Stomach (tissue), 9 donors: ENCODE data around the gene ZNF385D. TPM values are rescaled to one million over a fixed set of nuclear protein-coding genes. Genes with fewer than 3 reads are reported as not detected.

ENCODE experiments used
- DNase-seq, 2 donors: peaks; one replicate each; pipeline versions ENCODE4 v3.0.0 to v3.0.0-alpha.2; 2013 to 2019
- H3K27ac ChIP-seq, 5 donors: fragments of 200-600 bp in 4 of 5; sonication (generic) in 4 of 5; one replicate each; pipeline ENCODE4 v1.5.1; 2013 to 2019; ENCODE audit warnings: mild to moderate bottlenecking in 1 of 5, moderate library complexity in 1 of 5
- H3K27me3 ChIP-seq, 3 donors: fragments of 200-600 bp; sonication (generic); one replicate each; pipeline ENCODE4 v1.5.1; 2017 to 2019; ENCODE audit warnings: mixed run types in 1 of 3
- H3K36me3 ChIP-seq, 4 donors: fragments of 200-600 bp; sonication (generic); 1 replicate in 3 of 4; 2 replicates in 1 of 4; pipeline ENCODE4 v1.5.1; 2016 to 2019
- H3K4me1 ChIP-seq, 4 donors: fragments of 200-600 bp; sonication (generic); one replicate each; pipeline ENCODE4 v1.5.1; 2016 to 2019
- H3K4me3 ChIP-seq, 4 donors: fragments of 200-600 bp; sonication (generic) in 3 of 4; one replicate each; pipeline ENCODE4 v1.5.1; 2016 to 2019; ENCODE audit warnings: mild to moderate bottlenecking in 1 of 4
- H3K9me3 ChIP-seq, 4 donors: fragments of 200-600 bp; sonication (generic); one replicate each; pipeline ENCODE4 v1.5.1; 2016 to 2019
- CTCF ChIP-seq, 7 experiments: fragments of 450-650 bp in 4 of 7; fragments of 200-600 bp in 3 of 7; sonication (generic) in 3 of 7; IDR thresholded peaks; one replicate each; pipeline ENCODE4 v1.5.1; 2016 to 2019; ENCODE audit warnings: antibody characterized with exemption in 7 of 7, control low read depth in 2 of 7, mild to moderate bottlenecking in 1 of 7
- EP300 ChIP-seq: sonication (generic); formaldehyde crosslinking; IDR thresholded peaks from one replicate; pipeline ENCODE4 v1.6.1; 2017; ENCODE audit warnings: antibody characterized with exemption
- POLR2A ChIP-seq, 4 donors: fragments of 450-650 bp; IDR thresholded peaks; one replicate each; pipeline ENCODE4 v1.6.1; 2016; ENCODE audit warnings: antibody characterized with exemption in 4 of 4, control low read depth in 2 of 4, mild to moderate bottlenecking in 1 of 4, moderate library complexity in 1 of 4
- POLR2AphosphoS5 ChIP-seq, 3 donors: sonication (generic); formaldehyde crosslinking; IDR thresholded peaks; one replicate each; pipeline ENCODE4 v1.6.1; 2016; ENCODE audit warnings: antibody characterized with exemption in 3 of 3
- WGBS, 5 donors: extraction: QIAGEN DNeasy Blood & Tissue Kit in 3 of 5; methylation state at CpG; one replicate each; pipeline versions ENCODE4 v1.1.5 to v1.1.7; 2013 to 2018; 5-methylcytosine and 5-hydroxymethylcytosine counted together
- intact Hi-C: fragments of 100-400 bp; cut with DNase I; formaldehyde crosslinking; loops from one replicate; pipeline ENCODE4 v1.15.1; 2023; ENCODE audit warnings: low total_unique reads
- polyA plus RNA-seq, 3 donors: library from polyadenylated mRNA; stranded (reverse); fragments of 200-250 nt; gene quantifications; one replicate each; pipeline ENCODE4 v1.2.3, GENCODE V29; 2013
- total RNA-seq, 5 donors: library from RNA; depleted of rRNA; stranded (reverse); fragments of >200 nt; gene quantifications; one replicate each; pipeline versions ENCODE4 v1.1.0 to v1.2.3, GENCODE V29; 2014 to 2016
- donor health status: healthy with polysubstance abuse.
- donor health status: Bipolar disorder and iron deficiency.
- donor health status: healthy.

Gene ZNF385D
- total and polyA plus RNA-seq, 8 donors = 0.31 to 7.2 (median 0.98) TPM; not detected in 2

GRCh38 chr3:21682206-21682605 is 68.8 kb downstream of the ZNF385D start:
- intact Hi-C loops = no loop called here
- Histone ChIP-seq H3K4me1 (peaks cover 4 to 19% (median 5%) of the 10 kb centered on the region in 4 donors), H3K27ac (no peak overlapping the region), H3K4me3 (no peak overlapping the region), H3K27me3 (no peaks in the 10 kb centered on the region), H3K9me3 (no peaks in the 10 kb centered on the region), H3K36me3 (no peaks in the 10 kb centered on the region)
- no peak for DNase-seq
- TF ChIP-seq POLR2AphosphoS5 (IDR thresholded peaks at IDR 0.05) (no peak), EP300 (no peak), POLR2A (IDR thresholded peaks at IDR 0.05) (no peak)

- no peaks in the 10 kb centered on the region for H3K9me3 ChIP-seq
- TF ChIP-seq POLR2A (IDR thresholded peaks at IDR 0.05) (no peak), CTCF (IDR thresholded peaks at IDR 0.05) (no peak), EP300 (no peak), POLR2AphosphoS5 (IDR thresholded peaks at IDR 0.05) (no peak)
- no peak for DNase-seq
- peaks cover 0 to 6% (median 3%) of the 10 kb centered on the region in 4 donors for H3K4me1 ChIP-seq
- H3K4me3 ChIP-seq = no peak overlapping the region
- H3K27me3 ChIP-seq = no peaks in the 10 kb centered on the region
- no peaks in the 10 kb centered on the region for H3K36me3 ChIP-seq
- H3K27ac ChIP-seq = no peak overlapping the region
- intact Hi-C loops = no loop called here
- 25 to 48% (median 36%) methylated on average over 3 of the region's 3 CpGs for WGBS, 5 donors
Measured at GRCh38 chr3:21673393-21673792, 77.6 kb downstream of the ZNF385D start.

- 33 to 84% (median 73%) methylated on average over 1 of the region's 1 CpG for WGBS, 5 donors
- TF ChIP-seq CTCF (IDR thresholded peaks at IDR 0.05) (no peak), POLR2AphosphoS5 (IDR thresholded peaks at IDR 0.05) (peak in 1 of 3 donors; percentile 12), POLR2A (IDR thresholded peaks at IDR 0.05) (no peak)
- Histone ChIP-seq H3K9me3 (no peaks in the 10 kb centered on the region), H3K4me3 (no peak overlapping the region), H3K27me3 (no peaks in the 10 kb centered on the region), H3K4me1 (peaks cover 0 to 6% (median 2%) of the 10 kb centered on the region in 4 donors), H3K27ac (no peak overlapping the region), H3K36me3 (no peaks in the 10 kb centered on the region)
- intact Hi-C loops = no loop called here
- DNase-seq = peak in 1 of 2 donors; percentile 21
Measured at GRCh38 chr3:21672303-21672702, 78.7 kb downstream of the ZNF385D start.

GRCh38 chr3:21670386-21670785 is 80.6 kb downstream of the ZNF385D start:
- Histone ChIP-seq H3K36me3 (no peaks in the 10 kb centered on the region), H3K27me3 (no peaks in the 10 kb centered on the region), H3K4me3 (no peak overlapping the region), H3K9me3 (no peaks in the 10 kb centered on the region), H3K4me1 (peaks cover 0 to 10% (median 2%) of the 10 kb centered on the region in 4 donors), H3K27ac (no peak overlapping the region)
- no peak for DNase-seq
- TF ChIP-seq POLR2AphosphoS5 (IDR thresholded peaks at IDR 0.05) (no peak), EP300 (no peak), CTCF (IDR thresholded peaks at IDR 0.05) (no peak)
- intact Hi-C loops = no loop called here
- 75 to 88% (median 85%) methylated on average over 5 to 6 of the region's 6 CpGs for WGBS, 5 donors

- 59 to 73% (median 63%) methylated on average over 1 of the region's 1 CpG for WGBS, 5 donors
- DNase-seq = no peak
- no peak for TF ChIP-seq EP300
- no peak for TF ChIP-seq POLR2A (IDR thresholded peaks at IDR 0.05)
- TF ChIP-seq CTCF (IDR thresholded peaks at IDR 0.05) = no peak
- no peak for TF ChIP-seq POLR2AphosphoS5 (IDR thresholded peaks at IDR 0.05)
Measured at GRCh38 chr3:21668012-21668411, 83.0 kb downstream of the ZNF385D start.

More at GRCh38 chr3:21668012-21668411, 83.0 kb downstream of the ZNF385D start:
- H3K27me3 ChIP-seq = no peaks in the 10 kb centered on the region
- no peaks in the 10 kb centered on the region for H3K36me3 ChIP-seq
- intact Hi-C loops = no loop called here
- peaks cover 0 to 4% (median 0%) of the 10 kb centered on the region in 4 donors for H3K4me1 ChIP-seq
- no peak overlapping the region for H3K27ac ChIP-seq
- no peak overlapping the region for H3K4me3 ChIP-seq
- H3K9me3 ChIP-seq = no peaks in the 10 kb centered on the region
